Jurkat, Clone E6-1 (cell line): ENCODE measurements around the gene PANK3. TPM values are rescaled to one million over a fixed set of nuclear protein-coding genes. Genes with fewer than 3 reads are reported as not detected.

ENCODE experiments used
- DNase-seq: peaks from one replicate; pipeline ENCODE4 v3.0.0-alpha.2; 2011; ENCODE audit warnings: low read depth, low spot score
- H3K4me3 ChIP-seq: 2 replicates; pipeline ENCODE4 v1.5.1; 2011; ENCODE audit warnings: mild to moderate bottlenecking, low read length, control low read depth, moderate library complexity
- polyA plus RNA-seq: library from polyadenylated mRNA; unstranded; fragments of >200 nt; gene quantifications from one replicate; pipeline ENCODE4 v1.2.1, GENCODE V29; 2012; ENCODE audit warnings: missing spikeins; ENCODE audit not compliant: insufficient read length, insufficient read depth

PANK3 gene
- 29.5 TPM for polyA plus RNA-seq

GRCh38 chr5:168578538-168579487 lies at the start of gene PANK3:
PANK3 (minus strand) TSS chr5:168579368; CDS start chr5:168579283, 85 bp downstream.
- peak within 1 kb of the TSS; percentile 93 for H3K4me3 ChIP-seq
- peak; percentile 18 for DNase-seq

GRCh38 chr5:168624850-168625364 lies 45.7 kb upstream of the PANK3 start:
- H3K4me3 ChIP-seq = no peak overlapping the region
- no peak for DNase-seq

DNA sequence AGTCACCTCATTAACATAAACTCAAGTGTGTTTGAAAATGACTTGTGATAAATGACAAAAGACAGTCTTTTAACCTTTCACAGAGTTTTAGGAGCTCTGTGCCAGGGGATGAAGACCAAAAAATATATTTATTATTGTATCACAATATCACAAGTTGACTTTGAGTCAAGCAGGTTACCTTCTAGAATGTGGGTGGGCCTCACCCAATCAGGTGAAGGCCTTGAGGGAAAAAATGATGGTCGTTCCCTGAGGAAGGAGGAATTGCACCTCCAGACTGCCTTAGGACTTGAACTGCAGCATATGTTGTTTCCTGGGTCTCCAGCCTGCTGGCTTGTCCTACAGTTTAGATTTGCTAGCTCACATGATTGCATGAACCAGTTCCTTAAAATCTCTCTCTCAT lies 41.6 kb upstream of the PANK3 start:
- no peak for DNase-seq
- no peak overlapping the region for H3K4me3 ChIP-seq

DNA sequence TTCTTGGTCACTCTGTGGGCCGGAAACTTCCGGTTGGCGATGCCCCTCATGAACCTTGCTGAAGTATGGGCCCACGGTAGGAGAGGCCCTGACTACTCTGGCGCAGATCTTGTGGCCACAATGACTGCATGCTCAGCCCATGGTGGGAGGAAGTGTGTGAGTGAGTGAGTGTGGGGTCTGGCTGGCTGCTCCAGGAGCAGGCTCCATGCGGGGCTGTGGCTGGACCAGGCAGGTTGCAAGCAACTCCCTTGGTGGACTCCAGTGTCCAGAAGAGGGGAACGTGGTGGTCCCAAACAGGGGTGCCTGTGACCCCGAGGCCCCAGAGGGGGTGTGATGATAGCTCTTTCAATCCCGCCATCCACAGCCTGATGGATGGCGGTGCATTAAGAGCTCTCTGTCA lies 35.5 kb upstream of the PANK3 start:
- no peak for DNase-seq

GRCh38 chr5:168613996-168614395 lies 34.8 kb upstream of the PANK3 start:
- DNase-seq = no peak
- no peak overlapping the region for H3K4me3 ChIP-seq

More for the DNA sequence above, 35.5 kb upstream of the PANK3 start:
- H3K4me3 ChIP-seq = no peak overlapping the region

- no peak for DNase-seq
These were observed 34.2 kb upstream of the PANK3 start for GRCh38 chr5:168613396-168613795.

GRCh38 chr5:168612996-168613395 lies 33.8 kb upstream of the PANK3 start:
- peak; percentile 60 for DNase-seq
- H3K4me3 ChIP-seq = no peak overlapping the region

More at GRCh38 chr5:168613396-168613795, 34.2 kb upstream of the PANK3 start:
- no peak overlapping the region for H3K4me3 ChIP-seq

DNA sequence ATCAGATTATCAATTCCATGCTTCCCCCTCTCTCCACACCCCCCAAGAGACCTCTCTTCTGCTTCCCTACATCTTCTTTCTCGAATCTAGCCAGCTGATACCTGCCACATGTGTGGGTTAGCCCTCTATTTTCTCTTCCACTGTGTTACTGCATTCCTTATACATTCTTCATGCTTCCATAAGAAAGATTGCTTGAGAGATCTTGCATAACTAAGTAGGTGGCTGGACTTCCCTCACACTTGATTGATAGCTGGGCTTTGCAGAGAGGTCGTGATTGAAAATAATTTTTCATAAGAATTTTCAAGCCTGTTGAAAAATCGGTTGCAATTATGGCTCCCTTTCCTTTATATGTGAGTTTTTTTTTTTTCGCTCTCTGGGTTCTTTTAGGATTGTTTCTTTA lies 33.0 kb upstream of the PANK3 start:
- no peak for DNase-seq
- H3K4me3 ChIP-seq = no peak overlapping the region

DNA sequence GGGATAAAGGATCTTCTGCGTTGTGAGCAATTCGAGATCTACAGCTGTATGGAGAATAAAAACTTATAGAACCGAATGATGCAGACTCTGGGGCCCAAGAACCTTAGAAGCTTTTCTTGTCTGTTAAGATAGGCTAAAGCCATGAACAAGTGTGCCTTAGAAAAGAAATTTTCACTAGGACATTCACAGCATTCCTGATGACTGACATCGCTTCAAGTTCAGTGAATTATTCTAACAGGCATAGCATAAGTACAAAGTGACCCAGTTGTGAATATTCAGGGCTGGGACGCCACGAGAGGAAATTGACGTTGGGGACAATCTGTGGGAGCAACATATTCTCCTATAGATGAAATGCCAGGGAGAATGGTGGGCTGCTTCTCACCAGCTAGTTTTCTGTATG lies 32.0 kb upstream of the PANK3 start:
- no peak for DNase-seq
- no peak overlapping the region for H3K4me3 ChIP-seq

GRCh38 chr5:168609806-168610482 lies 30.8 kb upstream of the PANK3 start:
- DNase-seq = no peak
- H3K4me3 ChIP-seq = no peak overlapping the region

DNA sequence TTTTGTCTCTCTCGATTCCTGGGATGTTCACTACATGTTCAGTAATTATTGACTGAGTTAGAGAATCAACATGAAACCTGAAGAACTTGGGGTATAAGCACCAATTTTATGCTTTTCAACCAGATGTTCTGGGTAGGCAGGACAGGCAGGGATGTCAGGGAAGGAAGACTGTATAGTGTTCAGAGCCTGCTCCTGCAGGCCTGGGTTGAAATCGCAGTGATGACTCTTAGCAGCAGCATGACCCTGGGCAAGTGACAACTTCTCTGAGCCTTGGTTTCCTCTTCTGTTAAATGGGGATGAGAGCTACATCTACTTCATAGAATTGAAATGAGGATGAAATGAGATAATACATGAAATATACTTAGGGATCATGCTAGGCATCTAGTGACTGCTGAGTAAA lies 29.7 kb upstream of the PANK3 start:
- no peak overlapping the region for H3K4me3 ChIP-seq
- no peak for DNase-seq

DNA sequence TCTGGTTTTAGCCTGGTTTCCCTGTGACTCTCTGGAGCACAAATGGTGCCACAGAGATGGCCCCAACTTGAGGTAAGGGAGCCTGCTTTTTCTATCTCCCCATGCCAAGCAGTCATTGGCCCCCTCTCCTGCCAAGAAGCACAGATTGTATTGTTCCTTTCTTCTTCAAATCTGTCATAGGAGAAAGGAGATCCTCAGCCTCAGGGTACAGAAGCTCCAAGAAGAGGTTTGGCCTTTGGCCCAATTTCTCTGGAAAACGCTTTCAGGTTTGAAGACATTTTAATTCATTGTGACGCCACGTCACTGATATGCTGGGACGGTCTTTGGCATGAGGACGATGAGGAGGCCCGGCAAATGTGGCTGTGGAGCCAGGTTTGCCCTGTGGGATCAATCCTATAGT lies 29.2 kb upstream of the PANK3 start:
- no peak for DNase-seq
- no peak overlapping the region for H3K4me3 ChIP-seq

DNA sequence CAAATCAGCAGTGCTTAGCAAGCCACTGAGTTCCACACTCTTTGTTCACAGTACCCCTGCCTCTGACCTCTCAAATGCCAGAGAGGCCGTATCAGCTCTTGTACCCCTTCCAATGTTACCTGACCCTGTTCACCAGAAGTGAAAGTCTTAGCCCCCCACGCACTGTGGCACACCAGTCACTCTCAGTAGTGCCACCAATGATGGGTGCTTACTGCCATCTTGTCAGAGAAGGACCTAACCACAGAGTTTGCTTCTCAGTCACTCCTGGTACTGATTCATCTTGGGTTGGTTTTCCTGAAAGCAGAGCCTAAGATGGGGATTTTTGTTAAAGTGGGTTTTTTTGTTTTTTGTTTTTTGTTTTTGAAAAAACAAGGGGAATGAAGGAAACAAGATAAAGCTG lies 28.8 kb upstream of the PANK3 start:
- DNase-seq = no peak
- H3K4me3 ChIP-seq = no peak overlapping the region

DNA sequence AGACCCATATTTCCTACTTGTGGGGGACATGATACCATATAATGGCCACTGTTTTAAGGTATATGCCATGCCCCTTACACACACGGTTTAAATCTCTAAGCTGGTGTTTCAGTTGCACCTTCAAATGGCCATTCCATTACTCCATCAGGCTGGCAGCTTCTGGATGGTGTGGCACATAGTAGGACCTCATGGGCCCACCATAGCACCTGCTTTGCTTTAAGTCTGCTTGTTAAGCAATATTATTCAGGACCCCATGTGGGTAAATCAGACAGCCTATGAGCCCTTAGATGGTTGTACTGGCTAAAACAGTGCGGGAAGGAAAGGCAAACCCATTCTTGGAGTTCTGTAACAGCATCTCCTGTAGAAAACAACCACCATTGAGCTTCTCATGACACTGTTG lies 27.4 kb upstream of the PANK3 start:
- no peak for DNase-seq

GRCh38 chr5:168604436-168604835 lies 25.3 kb upstream of the PANK3 start:
- H3K4me3 ChIP-seq = no peak overlapping the region
- DNase-seq = no peak

More for the DNA sequence above, 27.4 kb upstream of the PANK3 start:
- no peak overlapping the region for H3K4me3 ChIP-seq

- no peak overlapping the region for H3K4me3 ChIP-seq
- DNase-seq = no peak
These were observed 24.6 kb upstream of the PANK3 start for GRCh38 chr5:168603746-168604145.

GRCh38 chr5:168602517-168602916 lies 23.3 kb upstream of the PANK3 start:
- H3K4me3 ChIP-seq = no peak overlapping the region
- DNase-seq = no peak

GRCh38 chr5:168601972-168602371 lies 22.8 kb upstream of the PANK3 start:
- DNase-seq = no peak

GRCh38 chr5:168600409-168600808 lies 21.2 kb upstream of the PANK3 start:
- no peak for DNase-seq
- no peak overlapping the region for H3K4me3 ChIP-seq

More at GRCh38 chr5:168601972-168602371, 22.8 kb upstream of the PANK3 start:
- H3K4me3 ChIP-seq = no peak overlapping the region

- DNase-seq = no peak
- H3K4me3 ChIP-seq = no peak overlapping the region
These were observed 20.7 kb upstream of the PANK3 start for GRCh38 chr5:168599826-168600225.
